ENCODE results near the gene CZIB.
"Not testable (repeated sequence)": the region's sequence is repeated elsewhere in the genome, so short reads cannot be mapped to it uniquely, and the experiment has no call there.

The CZIB gene

DNA sequence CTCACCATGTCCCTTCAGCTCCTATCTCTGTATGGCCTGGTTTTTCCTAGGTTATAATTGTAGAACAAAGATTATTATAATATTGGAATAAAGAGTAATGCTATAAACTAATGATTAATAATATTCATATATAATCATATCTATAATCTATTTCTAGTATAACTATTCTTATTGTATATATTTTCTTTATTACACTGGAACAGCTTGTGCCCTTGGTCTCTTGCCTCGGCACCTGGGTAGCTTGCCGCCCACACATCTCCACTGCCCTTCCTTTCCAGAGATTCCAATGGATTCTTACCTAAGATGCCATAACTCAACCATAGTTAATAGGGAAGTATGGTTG, 34.5 kb downstream of the CZIB start:
- not testable (repeated sequence) for ATAC-seq (ENCODE audit: low read depth); H3K36me3 ChIP-seq (ENCODE audit: low read depth); H3K9me3 ChIP-seq (ENCODE audit: severe bottlenecking); H3K4me3 ChIP-seq (ENCODE audit: severe bottlenecking); DNase-seq (ENCODE audit: low spot score); H3K27me3 ChIP-seq (ENCODE audit: insufficient read depth, poor library complexity, severe bottlenecking); H3K27ac ChIP-seq (ENCODE audit: poor library complexity, severe bottlenecking); H3K4me1 ChIP-seq (ENCODE audit: insufficient read depth, poor library complexity, severe bottlenecking)
- peak; percentile 69 for TF ChIP-seq CTCF (IDR thresholded peaks at IDR 0.05; ENCODE audit: poor library complexity, severe bottlenecking)

GRCh38 chr1:53183095-53183990, 37.1 kb downstream of the CZIB start:
- no peak for ATAC-seq (ENCODE audit: low read depth)
- Histone ChIP-seq H3K9me3 (ENCODE audit: severe bottlenecking) (no peaks in the 10 kb centered on the region), H3K27ac (ENCODE audit: poor library complexity, severe bottlenecking) (no peak overlapping the region), H3K4me1 (ENCODE audit: insufficient read depth, poor library complexity, severe bottlenecking) (no peaks in the 10 kb centered on the region), H3K4me3 (ENCODE audit: severe bottlenecking) (no peak overlapping the region), H3K36me3 (ENCODE audit: low read depth) (no peaks in the 10 kb centered on the region), H3K27me3 (ENCODE audit: insufficient read depth, poor library complexity, severe bottlenecking) (no peaks in the 10 kb centered on the region)
- DNase-seq (ENCODE audit: low spot score) = no peak
- no peak for TF ChIP-seq CTCF (IDR thresholded peaks at IDR 0.05; ENCODE audit: poor library complexity, severe bottlenecking)

GRCh38 chr1:53182716-53183094, 37.7 kb downstream of the CZIB start:
- Histone ChIP-seq H3K27ac (ENCODE audit: poor library complexity, severe bottlenecking) (no peak overlapping the region), H3K4me1 (ENCODE audit: insufficient read depth, poor library complexity, severe bottlenecking) (no peaks in the 10 kb centered on the region), H3K4me3 (ENCODE audit: severe bottlenecking) (no peak overlapping the region), H3K27me3 (ENCODE audit: insufficient read depth, poor library complexity, severe bottlenecking) (no peaks in the 10 kb centered on the region), H3K36me3 (ENCODE audit: low read depth) (no peaks in the 10 kb centered on the region), H3K9me3 (ENCODE audit: severe bottlenecking) (no peaks in the 10 kb centered on the region)
- DNase-seq (ENCODE audit: low spot score) (no peak), ATAC-seq (ENCODE audit: low read depth) (no peak)
- TF ChIP-seq CTCF (IDR thresholded peaks at IDR 0.05; ENCODE audit: poor library complexity, severe bottlenecking) = no peak

GRCh38 chr1:53182111-53182593, 38.3 kb downstream of the CZIB start:
- peak; percentile 64; the same call in 2 of the 3 replicates for ATAC-seq (ENCODE audit: low read depth)
- Histone ChIP-seq H3K4me3 (ENCODE audit: severe bottlenecking) (no peak overlapping the region), H3K4me1 (ENCODE audit: insufficient read depth, poor library complexity, severe bottlenecking) (no peaks in the 10 kb centered on the region), H3K27me3 (ENCODE audit: insufficient read depth, poor library complexity, severe bottlenecking) (no peaks in the 10 kb centered on the region), H3K27ac (ENCODE audit: poor library complexity, severe bottlenecking) (no peak overlapping the region), H3K9me3 (ENCODE audit: severe bottlenecking) (no peaks in the 10 kb centered on the region), H3K36me3 (ENCODE audit: low read depth) (no peaks in the 10 kb centered on the region)
- TF ChIP-seq CTCF (IDR thresholded peaks at IDR 0.05; ENCODE audit: poor library complexity, severe bottlenecking) = peak; percentile 91
- DNase-seq (ENCODE audit: low spot score) = no peak

DNA sequence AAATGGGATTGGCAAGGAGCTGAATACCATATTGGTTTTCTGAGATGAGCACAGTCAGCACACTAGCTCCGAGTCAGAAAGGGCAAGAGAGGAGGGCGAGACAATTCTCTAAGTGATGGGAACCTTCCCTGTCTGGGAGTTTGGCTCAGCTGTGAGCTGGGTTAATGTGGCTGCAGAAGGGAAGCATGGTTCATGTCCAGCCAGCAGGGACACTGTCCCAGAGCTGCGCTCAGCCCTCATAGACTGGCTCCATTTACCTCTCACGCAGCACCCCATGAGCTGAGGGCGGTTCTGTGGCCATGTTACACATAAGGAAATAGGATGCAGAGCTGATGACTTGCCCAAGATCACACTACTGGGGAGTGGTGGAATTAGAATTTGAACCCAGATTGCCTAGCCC, 39.5 kb downstream of the CZIB start:
- H3K27me3 ChIP-seq (ENCODE audit: insufficient read depth, poor library complexity, severe bottlenecking) = no peaks in the 10 kb centered on the region
- TF ChIP-seq CTCF (IDR thresholded peaks at IDR 0.05; ENCODE audit: poor library complexity, severe bottlenecking) = no peak
- H3K4me3 ChIP-seq (ENCODE audit: severe bottlenecking) = no peak overlapping the region
- DNase-seq (ENCODE audit: low spot score) (no peak), ATAC-seq (ENCODE audit: low read depth) (no peak)
- H3K4me1 ChIP-seq (ENCODE audit: insufficient read depth, poor library complexity, severe bottlenecking) = peaks cover 4% of the 10 kb centered on the region
- H3K27ac ChIP-seq (ENCODE audit: poor library complexity, severe bottlenecking) = no peak overlapping the region
- no peaks in the 10 kb centered on the region for H3K9me3 ChIP-seq (ENCODE audit: severe bottlenecking)
- no peaks in the 10 kb centered on the region for H3K36me3 ChIP-seq (ENCODE audit: low read depth)
